GM19238 (cell line): Measurements from ENCODE around the gene IL4R.
"Not testable (repeated sequence)": the region's sequence is repeated elsewhere in the genome, so short reads cannot be mapped to it uniquely, and the experiment has no call there.

Experiments used
- DNase-seq: peaks from one replicate; pipeline ENCODE4 v3.0.0; 2011; ENCODE audit warnings: low spot score; ENCODE audit not compliant: insufficient read length

The IL4R gene

GRCh38 chr16:27377666-27378485 is 64.1 kb downstream of the IL4R start:
- no peak for DNase-seq

- DNase-seq: no peak
These were observed 65.2 kb downstream of the IL4R start for GRCh38 chr16:27378871-27379481.

- DNase-seq: no peak
These were observed 66.1 kb downstream of the IL4R start for GRCh38 chr16:27379919-27380318.

GRCh38 chr16:27381236-27381635 is 67.5 kb downstream of the IL4R start:
- no peak for DNase-seq

GRCh38 chr16:27381974-27382855 is 68.4 kb downstream of the IL4R start:
- DNase-seq: no peak

- no peak for DNase-seq
These were observed 69.9 kb downstream of the IL4R start for GRCh38 chr16:27383556-27384243.

- no peak for DNase-seq
These were observed 70.7 kb downstream of the IL4R start for GRCh38 chr16:27384425-27384824.

- no peak for DNase-seq
These were observed 71.6 kb downstream of the IL4R start for GRCh38 chr16:27385398-27385797.

- no peak for DNase-seq
These were observed 72.9 kb downstream of the IL4R start for GRCh38 chr16:27386674-27387073.

- no peak for DNase-seq
These were observed 74.0 kb downstream of the IL4R start for GRCh38 chr16:27387724-27388123.

- no peak for DNase-seq
These were observed 75.6 kb downstream of the IL4R start for GRCh38 chr16:27389272-27389961.

GRCh38 chr16:27390151-27390550 is 76.4 kb downstream of the IL4R start:
- no peak for DNase-seq

- no peak for DNase-seq
These were observed 78.9 kb downstream of the IL4R start for GRCh38 chr16:27392671-27393070.

- no peak for DNase-seq
These were observed 80.7 kb downstream of the IL4R start for GRCh38 chr16:27394516-27394915.

GRCh38 chr16:27398341-27398893 is 84.6 kb downstream of the IL4R start:
- DNase-seq: not testable (repeated sequence)

GRCh38 chr16:27398894-27399853 is 85.4 kb downstream of the IL4R start:
- DNase-seq: no peak

GRCh38 chr16:27399969-27400368 is 86.2 kb downstream of the IL4R start:
- no peak for DNase-seq

- DNase-seq: no peak
These were observed 87.2 kb downstream of the IL4R start for GRCh38 chr16:27400751-27401620.
